Neutrophil (primary cell): ENCODE measurements around the gene CCNB1.

ENCODE experiments used
- H3K27ac ChIP-seq: fragments of 200-600 bp; sonication (generic); 2 replicates; pipeline ENCODE4 v1.5.1; 2016; ENCODE audit warnings: mild to moderate bottlenecking, moderate library complexity
- H3K27me3 ChIP-seq: fragments of 200-600 bp; sonication (generic); 2 replicates; pipeline ENCODE4 v1.6.0; 2016; ENCODE audit warnings: mild to moderate bottlenecking
- H3K36me3 ChIP-seq: fragments of 200-600 bp; sonication (generic); 2 replicates; pipeline ENCODE4 v1.5.1; 2017
- H3K4me1 ChIP-seq, 2 experiments: fragments of 200-600 bp in 1 of 2; sonication (generic) in 1 of 2; 1 replicate in 1 of 2; 2 replicates in 1 of 2; pipeline versions ENCODE4 v1.5.1 to v1.6.1; 2013 to 2016; ENCODE audit warnings: low read depth in 1 of 2, low read length in 1 of 2, mild to moderate bottlenecking in 1 of 2, moderate library complexity in 1 of 2; ENCODE audit not compliant: control insufficient read depth in 1 of 2, insufficient read depth in 1 of 2
- H3K4me3 ChIP-seq, 2 experiments: fragments of 200-600 bp in 1 of 2; sonication (generic) in 1 of 2; 1 replicate in 1 of 2; 2 replicates in 1 of 2; pipeline ENCODE4 v1.5.1; 2013 to 2016; ENCODE audit warnings: low read depth in 1 of 2, low read length in 1 of 2, mild to moderate bottlenecking in 1 of 2, moderate library complexity in 1 of 2
- H3K9me3 ChIP-seq: fragments of 200-600 bp; sonication (generic); 2 replicates; pipeline ENCODE4 v1.5.1; 2016
- TF ChIP-seq, protein P1 (sequence below): fragments of 200-600 bp; sonication (generic); IDR thresholded peaks from 2 replicates; pipeline ENCODE4 v1.5.1; 2016; ENCODE audit warnings: antibody characterized with exemption

Gene CCNB1

DNA sequence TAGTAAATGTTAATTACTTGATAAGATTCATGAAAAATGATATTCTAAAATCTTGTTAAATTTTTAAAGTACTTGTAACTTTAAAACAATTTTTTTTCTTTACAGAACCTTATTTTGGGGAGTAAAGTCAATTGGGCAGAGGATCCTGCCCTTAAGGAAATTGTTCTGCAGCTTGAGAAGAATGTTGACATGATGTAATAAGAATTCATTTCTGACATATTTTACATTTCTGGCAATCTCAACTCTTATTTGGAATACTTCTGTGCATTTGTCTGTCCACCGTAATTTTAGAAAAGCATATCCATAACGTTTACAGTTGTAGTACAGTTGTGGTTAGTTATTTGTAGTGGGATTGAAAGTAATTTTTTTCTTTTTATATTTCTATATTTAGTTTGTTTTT lies 42.7 kb downstream of the CCNB1 start:
- TF ChIP-seq, protein P1, sequence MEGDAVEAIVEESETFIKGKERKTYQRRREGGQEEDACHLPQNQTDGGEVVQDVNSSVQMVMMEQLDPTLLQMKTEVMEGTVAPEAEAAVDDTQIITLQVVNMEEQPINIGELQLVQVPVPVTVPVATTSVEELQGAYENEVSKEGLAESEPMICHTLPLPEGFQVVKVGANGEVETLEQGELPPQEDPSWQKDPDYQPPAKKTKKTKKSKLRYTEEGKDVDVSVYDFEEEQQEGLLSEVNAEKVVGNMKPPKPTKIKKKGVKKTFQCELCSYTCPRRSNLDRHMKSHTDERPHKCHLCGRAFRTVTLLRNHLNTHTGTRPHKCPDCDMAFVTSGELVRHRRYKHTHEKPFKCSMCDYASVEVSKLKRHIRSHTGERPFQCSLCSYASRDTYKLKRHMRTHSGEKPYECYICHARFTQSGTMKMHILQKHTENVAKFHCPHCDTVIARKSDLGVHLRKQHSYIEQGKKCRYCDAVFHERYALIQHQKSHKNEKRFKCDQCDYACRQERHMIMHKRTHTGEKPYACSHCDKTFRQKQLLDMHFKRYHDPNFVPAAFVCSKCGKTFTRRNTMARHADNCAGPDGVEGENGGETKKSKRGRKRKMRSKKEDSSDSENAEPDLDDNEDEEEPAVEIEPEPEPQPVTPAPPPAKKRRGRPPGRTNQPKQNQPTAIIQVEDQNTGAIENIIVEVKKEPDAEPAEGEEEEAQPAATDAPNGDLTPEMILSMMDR = no peak
- Histone ChIP-seq H3K9me3 (no peaks in the 10 kb centered on the region), H3K4me3 (no peak overlapping the region), H3K36me3 (no peaks in the 10 kb centered on the region), H3K27ac (no peak overlapping the region), H3K4me1 (peaks cover 0 to under 1% of the 10 kb centered on the region in 2 experiments), H3K27me3 (no peaks in the 10 kb centered on the region)

DNA sequence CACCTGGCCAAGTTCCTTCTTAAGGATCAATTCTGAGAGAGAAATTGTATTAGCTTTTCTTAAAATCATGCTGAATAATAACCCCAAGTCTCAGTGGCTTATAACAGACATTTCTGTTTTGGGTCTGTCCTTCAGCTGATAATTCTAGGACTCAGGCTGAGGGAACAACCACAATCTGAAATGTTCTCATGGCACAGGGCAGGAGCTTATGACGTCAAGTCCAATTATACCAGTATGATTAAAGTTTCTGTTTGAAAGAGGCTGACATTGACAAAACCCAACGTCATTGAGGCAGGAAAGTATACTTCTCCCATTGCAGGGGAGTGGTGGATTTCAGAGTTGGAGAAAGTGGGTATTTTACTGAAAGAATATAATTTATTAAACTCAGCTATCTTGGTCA lies 44.2 kb downstream of the CCNB1 start:
- Histone ChIP-seq H3K4me3 (no peak overlapping the region), H3K27ac (no peak overlapping the region)

DNA sequence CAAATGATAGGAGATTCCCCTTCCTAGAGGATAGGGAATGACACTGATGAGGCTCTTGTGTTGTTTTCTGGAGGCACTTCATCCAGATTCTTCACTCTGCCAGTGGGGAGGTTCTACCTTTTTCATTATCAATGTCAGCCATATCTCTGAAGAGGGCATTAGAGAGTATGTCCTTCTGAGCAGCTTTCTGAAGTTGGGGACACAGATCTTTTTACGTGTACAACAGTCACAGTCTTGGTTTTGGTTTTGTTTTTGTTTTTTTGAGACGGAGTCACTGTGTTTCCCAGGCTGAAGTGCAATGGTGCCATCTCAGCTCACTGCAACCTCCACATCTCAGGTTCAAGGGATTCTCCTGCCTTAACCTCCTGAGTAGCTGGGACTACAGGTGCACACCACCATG lies 45.1 kb downstream of the CCNB1 start:
- Histone ChIP-seq H3K27me3 (no peaks in the 10 kb centered on the region), H3K9me3 (no peaks in the 10 kb centered on the region), H3K36me3 (no peaks in the 10 kb centered on the region), H3K4me3 (no peak overlapping the region), H3K4me1 (peaks cover 0 to under 1% of the 10 kb centered on the region in 2 experiments), H3K27ac (no peak overlapping the region)
- TF ChIP-seq, protein P1 = no peak

More for the DNA sequence above, 44.2 kb downstream of the CCNB1 start:
- no peaks in the 10 kb centered on the region for H3K36me3 ChIP-seq
- no peaks in the 10 kb centered on the region for H3K27me3 ChIP-seq
- TF ChIP-seq, protein P1 = no peak
- no peaks in the 10 kb centered on the region for H3K4me1 ChIP-seq
- no peaks in the 10 kb centered on the region for H3K9me3 ChIP-seq

DNA sequence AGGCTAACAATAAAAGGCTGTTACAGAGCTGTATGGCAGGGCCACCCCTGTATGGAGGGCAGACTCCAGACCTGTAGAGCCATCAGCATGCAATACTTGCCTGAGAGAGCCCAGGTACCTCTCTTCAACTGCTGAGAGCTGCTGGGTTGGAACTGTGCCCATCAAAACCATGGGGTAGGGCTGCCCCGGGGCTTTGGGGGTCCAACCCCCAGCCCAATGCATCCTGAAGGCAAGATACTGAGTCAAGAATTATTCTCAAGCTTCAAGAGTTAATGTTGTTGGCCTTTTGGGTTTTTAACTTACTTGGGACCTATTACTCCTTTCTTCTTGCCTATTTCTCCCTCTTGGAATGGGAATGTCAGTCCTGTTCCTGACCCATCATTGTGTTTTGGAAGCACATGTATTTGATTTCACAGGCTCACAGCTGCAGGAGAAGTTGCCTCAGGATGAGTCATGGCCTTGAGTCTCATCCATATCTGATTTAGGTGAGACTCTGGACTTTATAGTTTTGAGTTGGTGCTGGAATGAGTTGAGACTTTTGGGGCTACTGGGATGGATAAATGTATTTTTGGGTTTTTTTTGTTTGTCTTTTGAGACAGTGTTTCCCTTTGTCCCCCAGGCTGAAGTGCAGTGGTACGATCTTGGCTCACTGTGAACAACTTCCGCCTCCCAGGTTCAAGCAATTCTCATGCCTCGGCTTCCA lies 46.7 kb downstream of the CCNB1 start:
- TF ChIP-seq, protein P1 = no peak
- H3K9me3 ChIP-seq = no peaks in the 10 kb centered on the region
- no peak overlapping the region for H3K4me3 ChIP-seq
- peaks cover 4 to 10% of the 10 kb centered on the region in 2 experiments for H3K4me1 ChIP-seq
- H3K27ac ChIP-seq = no peak overlapping the region
- H3K27me3 ChIP-seq = no peaks in the 10 kb centered on the region
- no peaks in the 10 kb centered on the region for H3K36me3 ChIP-seq

DNA sequence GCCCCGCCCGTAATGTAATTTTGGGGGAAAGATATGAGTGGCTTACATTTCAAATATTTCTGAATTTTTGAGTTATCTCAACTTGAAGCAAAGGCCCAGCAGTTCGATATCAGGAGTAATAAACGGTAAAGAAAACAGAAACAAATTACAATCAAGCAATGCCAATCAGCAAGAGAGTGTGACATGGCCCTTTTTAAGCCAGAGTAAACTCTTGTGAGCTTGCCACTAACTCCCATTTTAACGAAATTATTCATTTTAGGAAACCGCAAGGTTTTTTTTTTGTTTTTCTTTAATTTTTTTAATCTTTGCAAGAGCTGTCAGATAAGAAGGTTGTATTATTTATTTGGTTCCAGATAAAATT lies 50.2 kb downstream of the CCNB1 start:
- H3K4me1 ChIP-seq = peaks cover 6 to 17% of the 10 kb centered on the region in 2 experiments
- no peaks in the 10 kb centered on the region for H3K36me3 ChIP-seq
- TF ChIP-seq, protein P1 = no peak
- H3K4me3 ChIP-seq = peak overlapping the region; percentile 83 to 86
- H3K27me3 ChIP-seq = no peaks in the 10 kb centered on the region
- H3K9me3 ChIP-seq = no peaks in the 10 kb centered on the region
- H3K27ac ChIP-seq = peak overlapping the region; percentile 89
